Esophagus (tissue), 2 donors: ENCODE data around the gene TATDN3. TPM values are rescaled to one million over a fixed set of nuclear protein-coding genes. Genes with fewer than 3 reads are reported as not detected.

Source experiments
- H3K27ac ChIP-seq, 2 donors: one replicate each; pipeline ENCODE4 v1.5.1; 2013; ENCODE audit warnings: low read depth in 2 of 2, mild to moderate bottlenecking in 2 of 2, inconsistent platforms in 1 of 2, low read length in 1 of 2, moderate library complexity in 1 of 2
- H3K27me3 ChIP-seq, 2 donors: one replicate each; pipeline ENCODE4 v1.6.1; 2013; ENCODE audit warnings: low read length in 2 of 2, control low read depth in 1 of 2, mild to moderate bottlenecking in 1 of 2; ENCODE audit not compliant: insufficient read depth in 2 of 2, control insufficient read depth in 1 of 2
- H3K36me3 ChIP-seq, 2 donors: one replicate each; pipeline ENCODE4 v1.6.1; 2013; ENCODE audit warnings: low read length in 1 of 2; ENCODE audit not compliant: control insufficient read depth in 2 of 2, insufficient read depth in 2 of 2
- H3K4me1 ChIP-seq, 2 donors: one replicate each; pipeline ENCODE4 v1.6.1; 2013; ENCODE audit warnings: low read length in 1 of 2; ENCODE audit not compliant: control insufficient read depth in 2 of 2, insufficient read depth in 2 of 2
- H3K4me3 ChIP-seq, 2 donors: one replicate each; pipeline ENCODE4 v1.5.1; 2013; ENCODE audit warnings: low read length in 2 of 2, mild to moderate bottlenecking in 2 of 2, low read depth in 1 of 2, moderate library complexity in 1 of 2
- H3K9me3 ChIP-seq, 2 donors: one replicate each; pipeline ENCODE4 v1.6.1; 2013; ENCODE audit warnings: mild to moderate bottlenecking in 2 of 2, low read depth in 1 of 2, low read length in 1 of 2, moderate library complexity in 1 of 2; ENCODE audit not compliant: control insufficient read depth in 2 of 2, insufficient read depth in 1 of 2
- WGBS, 2 donors: extraction: QIAGEN DNeasy Blood & Tissue Kit; methylation state at CpG; one replicate each; pipeline ENCODE4 v1.1.7; 2013; 5-methylcytosine and 5-hydroxymethylcytosine counted together
- polyA plus RNA-seq, 2 donors: library from polyadenylated mRNA; stranded (reverse); fragments of 200-250 nt; gene quantifications; one replicate each; pipeline ENCODE4 v1.2.3, GENCODE V29; 2013
- donor health status: healthy with polysubstance abuse.
- donor health status: Bipolar disorder and iron deficiency.

Gene TATDN3
- polyA plus RNA-seq: 1 to 10 TPM; 5.0 to 6.8 TPM

GRCh38 chr1:212791676-212792395 lies at the start of gene TATDN3, which contains the start of gene NSL1:
Gene TATDN3, plus strand, starts transcription at chr1:212791894. Its CDS starts 28 bp downstream, at chr1:212791922.
Gene NSL1, minus strand, starts transcription at chr1:212791777. Its CDS starts 14 bp downstream, at chr1:212791763.
- 0% methylated on average over 43 to 46 of the region's 46 CpGs for WGBS, 2 donors
- Histone ChIP-seq H3K27ac (peak within 1 kb of the TSS; percentile 88 to 92), H3K4me3 (peak within 1 kb of the TSS; percentile 86 to 96), H3K27me3 (no peaks in the 10 kb centered on the region), H3K9me3 (no peaks in the 10 kb centered on the region), H3K36me3 (no peaks in the 10 kb centered on the region), H3K4me1 (no peaks in the 10 kb centered on the region)

- H3K9me3 ChIP-seq: no peaks in the 10 kb centered on the region
- whole genome bisulfite sequencing, 2 donors: 79 to 83% methylated on average over 4 of the region's 4 CpGs
- H3K27me3 ChIP-seq: no peaks in the 10 kb centered on the region
- H3K27ac ChIP-seq: no peak overlapping the region
- peaks cover 0 to 3% of the 10 kb centered on the region in 2 donors for H3K36me3 ChIP-seq
- H3K4me1 ChIP-seq: no peaks in the 10 kb centered on the region
- H3K4me3 ChIP-seq: no peak overlapping the region
Observed at GRCh38 chr1:212743901-212744475, 47.7 kb upstream of the TATDN3 start.

GRCh38 chr1:212745303-212745702 lies 46.4 kb upstream of the TATDN3 start:
- Histone ChIP-seq H3K27me3 (no peaks in the 10 kb centered on the region), H3K9me3 (no peaks in the 10 kb centered on the region), H3K36me3 (peaks cover 0 to 3% of the 10 kb centered on the region in 2 donors), H3K4me1 (no peaks in the 10 kb centered on the region), H3K4me3 (no peak overlapping the region), H3K27ac (no peak overlapping the region)

- Histone ChIP-seq H3K4me3 (no peak overlapping the region), H3K27me3 (no peaks in the 10 kb centered on the region), H3K27ac (no peak overlapping the region), H3K36me3 (no peaks in the 10 kb centered on the region), H3K4me1 (no peaks in the 10 kb centered on the region), H3K9me3 (no peaks in the 10 kb centered on the region)
- WGBS, 2 donors: 90 to 91% methylated on average over 3 of the region's 3 CpGs
Observed at GRCh38 chr1:212746546-212746945, 45.1 kb upstream of the TATDN3 start.

- H3K27ac ChIP-seq: no peak overlapping the region
- 32 to 37% methylated on average over 4 of the region's 4 CpGs for WGBS, 2 donors
Observed at GRCh38 chr1:212749821-212750535, 41.7 kb upstream of the TATDN3 start.

GRCh38 chr1:212752252-212752933 lies 39.3 kb upstream of the TATDN3 start:
- H3K9me3 ChIP-seq: no peaks in the 10 kb centered on the region
- 93 to 94% methylated on average over 3 of the region's 3 CpGs for WGBS, 2 donors
- no peak overlapping the region for H3K4me3 ChIP-seq
- H3K36me3 ChIP-seq: no peaks in the 10 kb centered on the region
- peak overlapping the region in 1 of 2 donors; percentile 34 for H3K27ac ChIP-seq
- no peaks in the 10 kb centered on the region for H3K4me1 ChIP-seq
- H3K27me3 ChIP-seq: no peaks in the 10 kb centered on the region

More at GRCh38 chr1:212749821-212750535, 41.7 kb upstream of the TATDN3 start:
- H3K9me3 ChIP-seq: no peaks in the 10 kb centered on the region
- no peak overlapping the region for H3K4me3 ChIP-seq
- no peaks in the 10 kb centered on the region for H3K27me3 ChIP-seq
- no peaks in the 10 kb centered on the region for H3K4me1 ChIP-seq
- H3K36me3 ChIP-seq: no peaks in the 10 kb centered on the region

GRCh38 chr1:212752934-212753497 lies 38.7 kb upstream of the TATDN3 start:
- Histone ChIP-seq H3K27me3 (no peaks in the 10 kb centered on the region), H3K4me3 (no peak overlapping the region), H3K4me1 (no peaks in the 10 kb centered on the region), H3K27ac (peak overlapping the region in 1 of 2 donors; percentile 34), H3K9me3 (no peaks in the 10 kb centered on the region), H3K36me3 (no peaks in the 10 kb centered on the region)
- WGBS, 2 donors: 36 to 51% methylated on average over 3 of the region's 3 CpGs

GRCh38 chr1:212753749-212754148 lies 37.9 kb upstream of the TATDN3 start:
- H3K27ac ChIP-seq: no peak overlapping the region
- H3K4me3 ChIP-seq: no peak overlapping the region
- no peaks in the 10 kb centered on the region for H3K4me1 ChIP-seq
- no peaks in the 10 kb centered on the region for H3K36me3 ChIP-seq
- no peaks in the 10 kb centered on the region for H3K27me3 ChIP-seq
- no peaks in the 10 kb centered on the region for H3K9me3 ChIP-seq

GRCh38 chr1:212754193-212754592 lies 37.5 kb upstream of the TATDN3 start:
- H3K9me3 ChIP-seq: no peaks in the 10 kb centered on the region
- no peaks in the 10 kb centered on the region for H3K27me3 ChIP-seq
- no peaks in the 10 kb centered on the region for H3K4me1 ChIP-seq
- no peak overlapping the region for H3K27ac ChIP-seq
- 72 to 77% methylated on average over 8 of the region's 8 CpGs for WGBS, 2 donors
- no peak overlapping the region for H3K4me3 ChIP-seq
- H3K36me3 ChIP-seq: no peaks in the 10 kb centered on the region
